Glutamatergic neuron (in vitro differentiated cells): ENCODE measurements around the gene TNS1. TPM values are rescaled to one million over a fixed set of nuclear protein-coding genes. Genes with fewer than 3 reads are reported as not detected.

Experiments
- DNase-seq: peaks from one replicate; pipeline ENCODE4 v3.0.0; 2022
- H3K27ac Mint-ChIP-seq: one replicate; pipeline ENCODE4 v1.8.0; 2020; ENCODE audit warnings: mild to moderate bottlenecking, mixed read lengths, inconsistent platforms; ENCODE audit not compliant: unreplicated experiment
- H3K27me3 Mint-ChIP-seq: one replicate; pipeline ENCODE4 v1.8.0; 2020; ENCODE audit warnings: mild to moderate bottlenecking, moderate library complexity, mixed read lengths, inconsistent platforms; ENCODE audit not compliant: unreplicated experiment
- H3K36me3 Mint-ChIP-seq: one replicate; pipeline ENCODE4 v1.8.0; 2020; ENCODE audit warnings: mild to moderate bottlenecking, mixed read lengths, inconsistent platforms; ENCODE audit not compliant: unreplicated experiment
- H3K4me1 Mint-ChIP-seq: one replicate; pipeline ENCODE4 v1.8.0; 2020; ENCODE audit warnings: mild to moderate bottlenecking, low read depth, mixed read lengths, inconsistent platforms; ENCODE audit not compliant: unreplicated experiment
- H3K4me3 Mint-ChIP-seq: one replicate; pipeline ENCODE4 v1.8.0; 2020; ENCODE audit warnings: mild to moderate bottlenecking, mixed read lengths, inconsistent platforms; ENCODE audit not compliant: unreplicated experiment
- H3K9me3 Mint-ChIP-seq: one replicate; pipeline ENCODE4 v1.8.0; 2020; ENCODE audit warnings: mild to moderate bottlenecking, moderate library complexity, mixed read lengths, inconsistent platforms; ENCODE audit not compliant: unreplicated experiment
- CTCF ChIP-seq: fragments of 200-600 bp; sonication (generic); IDR thresholded peaks from one replicate; pipeline ENCODE4 v1.5.0; 2021; ENCODE audit not compliant: partially characterized antibody, unreplicated experiment
- total RNA-seq: library from RNA; stranded (reverse); fragmentation: NEBNext Ultra II Directional; extraction: Animal tissue kit (Norgen Biotek cat#: 25700); gene quantifications from one replicate; pipeline ENCODE4 v1.2.1, GENCODE V29; 2021; ENCODE audit not compliant: unreplicated experiment

The TNS1 gene
- total RNA-seq, 1 donor from 2014 or later, result 3.2 TPM

- H3K9me3 Mint-ChIP-seq, result peaks cover 6% of the 10 kb centered on the region
- no peak for DNase-seq
- H3K27me3 Mint-ChIP-seq, result peaks cover 8% of the 10 kb centered on the region
- TF ChIP-seq CTCF, result no peak
- no peak overlapping the region for H3K27ac Mint-ChIP-seq
- peaks cover 11% of the 10 kb centered on the region for H3K36me3 Mint-ChIP-seq
- no peak overlapping the region for H3K4me3 Mint-ChIP-seq
- H3K4me1 Mint-ChIP-seq, result no peaks in the 10 kb centered on the region
These were observed 219.6 kb downstream of the TNS1 start for GRCh38 chr2:217783243-217783642.

GRCh38 chr2:217777906-217778305, 224.9 kb downstream of the TNS1 start:
- Mint-ChIP-seq H3K36me3 (peaks cover 5% of the 10 kb centered on the region), H3K27me3 (no peaks in the 10 kb centered on the region), H3K27ac (no peak overlapping the region), H3K4me3 (no peak overlapping the region), H3K9me3 (no peaks in the 10 kb centered on the region), H3K4me1 (no peaks in the 10 kb centered on the region)
- no peak for DNase-seq
- no peak for TF ChIP-seq CTCF

GRCh38 chr2:217776631-217777030, 226.2 kb downstream of the TNS1 start:
- H3K4me1 Mint-ChIP-seq, result no peaks in the 10 kb centered on the region
- H3K27me3 Mint-ChIP-seq, result no peaks in the 10 kb centered on the region
- H3K4me3 Mint-ChIP-seq, result no peak overlapping the region
- peaks cover 3% of the 10 kb centered on the region for H3K36me3 Mint-ChIP-seq
- no peak overlapping the region for H3K27ac Mint-ChIP-seq
- H3K9me3 Mint-ChIP-seq, result no peaks in the 10 kb centered on the region
- no peak for TF ChIP-seq CTCF
- no peak for DNase-seq

GRCh38 chr2:217775920-217776503, 226.8 kb downstream of the TNS1 start:
- DNase-seq, result no peak
- H3K27ac Mint-ChIP-seq, result no peak overlapping the region
- H3K4me1 Mint-ChIP-seq, result no peaks in the 10 kb centered on the region
- H3K27me3 Mint-ChIP-seq, result no peaks in the 10 kb centered on the region
- TF ChIP-seq CTCF, result peak; percentile 11
- H3K9me3 Mint-ChIP-seq, result no peaks in the 10 kb centered on the region
- no peak overlapping the region for H3K4me3 Mint-ChIP-seq
- H3K36me3 Mint-ChIP-seq, result no peaks in the 10 kb centered on the region

GRCh38 chr2:217774232-217774631, 228.6 kb downstream of the TNS1 start:
- Mint-ChIP-seq H3K4me1 (no peaks in the 10 kb centered on the region), H3K27me3 (peaks cover 2% of the 10 kb centered on the region), H3K27ac (no peak overlapping the region), H3K36me3 (no peaks in the 10 kb centered on the region), H3K9me3 (no peaks in the 10 kb centered on the region), H3K4me3 (no peak overlapping the region)
- no peak for TF ChIP-seq CTCF
- no peak for DNase-seq
